Gastrocnemius medialis (tissue), 4 donors: ENCODE data around the gene MCM3AP. TPM values are rescaled to one million over a fixed set of nuclear protein-coding genes. Genes with fewer than 3 reads are reported as not detected.
A peak's percentile ranks its signal among the peaks of the same experiment; 100 is the strongest.

Experiments used
- ATAC-seq, 2 donors: fragments of 150-250 bp; one replicate each; pipeline ENCODE4 v1.9.1; 2016
- DNase-seq, 2 donors: peaks; one replicate each; pipeline ENCODE4 v3.0.0-alpha.2; 2019
- H3K27ac ChIP-seq, 4 donors: fragments of 200-600 bp; sonication (generic); 1 replicate in 1 of 4; 2 replicates in 3 of 4; pipeline ENCODE4 v1.5.1; 2016 to 2018; ENCODE audit warnings: mild to moderate bottlenecking in 2 of 4, moderate library complexity in 1 of 4
- H3K27me3 ChIP-seq, 3 donors: fragments of 200-600 bp; sonication (generic) in 2 of 3; 1 replicate in 1 of 3; 2 replicates in 2 of 3; pipeline versions ENCODE4 v1.5.1 to v1.6.0; 2016 to 2019; ENCODE audit warnings: mild to moderate bottlenecking in 1 of 3, moderate library complexity in 1 of 3
- H3K36me3 ChIP-seq, 2 donors: fragments of 200-600 bp; sonication (generic) in 1 of 2; one replicate each; pipeline ENCODE4 v1.5.1; 2017 to 2018
- H3K4me1 ChIP-seq, 2 donors: fragments of 200-600 bp; sonication (generic) in 1 of 2; one replicate each; pipeline ENCODE4 v1.5.1; 2016 to 2017; ENCODE audit warnings: mild to moderate bottlenecking in 2 of 2
- H3K4me3 ChIP-seq, 4 donors: fragments of 200-600 bp; sonication (generic) in 3 of 4; 1 replicate in 1 of 4; 2 replicates in 3 of 4; pipeline ENCODE4 v1.5.1; 2016 to 2019; ENCODE audit warnings: mild to moderate bottlenecking in 2 of 4
- H3K9me3 ChIP-seq, 3 donors: fragments of 200-600 bp; sonication (generic) in 2 of 3; 1 replicate in 1 of 3; 2 replicates in 2 of 3; pipeline ENCODE4 v1.5.1; 2016 to 2019
- POLR2A ChIP-seq, 2 donors: fragments of 450-650 bp; IDR thresholded peaks; one replicate each; pipeline ENCODE4 v1.6.1; 2017; ENCODE audit warnings: antibody characterized with exemption in 2 of 2, mild to moderate bottlenecking in 2 of 2, moderate library complexity in 2 of 2
- in situ Hi-C, 4 donors: fragments of 200-750 bp; cut with MboI; loops; one replicate each; pipeline versions ENCODE4 v1.15.0 to v1.8.0; 2017; ENCODE audit warnings: low sequenced_read_pairs in 4 of 4
- intact Hi-C: fragments of 100-400 bp; cut with DNase I; formaldehyde crosslinking; loops from one replicate; pipeline ENCODE4 v1.15.1; 2023; ENCODE audit warnings: low total_unique reads
- total RNA-seq, 4 donors: library from RNA; depleted of rRNA; stranded (reverse); fragments of >200 nt; gene quantifications; one replicate each; pipeline versions ENCODE4 v1.1.0 to v1.2.3, GENCODE V29; 2016
- TF ChIP-seq, protein P1 (sequence below), 5 experiments: fragments of 450-650 bp in 3 of 5; fragments of 200-600 bp in 2 of 5; sonication (generic) in 2 of 5; IDR thresholded peaks in 4 of 5; conservative IDR thresholded peaks in 1 of 5; 1 replicate in 4 of 5; 2 replicates in 1 of 5; pipeline ENCODE4 v1.5.1; 2016 to 2019; ENCODE audit warnings: antibody characterized with exemption in 5 of 5, mild to moderate bottlenecking in 3 of 5, moderate library complexity in 3 of 5

Gene MCM3AP
- total RNA-seq, 4 donors from 2014 or later: 52.1 to 155 (median 83.2) TPM

- intact Hi-C loops (no loop called here), in situ Hi-C loops (no loop called here)
- Histone ChIP-seq H3K9me3 (no peaks in the 10 kb centered on the region), H3K27ac (no peak overlapping the region), H3K36me3 (peaks cover 0 to 60% of the 10 kb centered on the region in 2 donors), H3K4me3 (no peak overlapping the region), H3K27me3 (no peaks in the 10 kb centered on the region), H3K4me1 (no peaks in the 10 kb centered on the region)
- TF ChIP-seq POLR2A (IDR thresholded peaks at IDR 0.05): no peak
- TF ChIP-seq, protein P1, sequence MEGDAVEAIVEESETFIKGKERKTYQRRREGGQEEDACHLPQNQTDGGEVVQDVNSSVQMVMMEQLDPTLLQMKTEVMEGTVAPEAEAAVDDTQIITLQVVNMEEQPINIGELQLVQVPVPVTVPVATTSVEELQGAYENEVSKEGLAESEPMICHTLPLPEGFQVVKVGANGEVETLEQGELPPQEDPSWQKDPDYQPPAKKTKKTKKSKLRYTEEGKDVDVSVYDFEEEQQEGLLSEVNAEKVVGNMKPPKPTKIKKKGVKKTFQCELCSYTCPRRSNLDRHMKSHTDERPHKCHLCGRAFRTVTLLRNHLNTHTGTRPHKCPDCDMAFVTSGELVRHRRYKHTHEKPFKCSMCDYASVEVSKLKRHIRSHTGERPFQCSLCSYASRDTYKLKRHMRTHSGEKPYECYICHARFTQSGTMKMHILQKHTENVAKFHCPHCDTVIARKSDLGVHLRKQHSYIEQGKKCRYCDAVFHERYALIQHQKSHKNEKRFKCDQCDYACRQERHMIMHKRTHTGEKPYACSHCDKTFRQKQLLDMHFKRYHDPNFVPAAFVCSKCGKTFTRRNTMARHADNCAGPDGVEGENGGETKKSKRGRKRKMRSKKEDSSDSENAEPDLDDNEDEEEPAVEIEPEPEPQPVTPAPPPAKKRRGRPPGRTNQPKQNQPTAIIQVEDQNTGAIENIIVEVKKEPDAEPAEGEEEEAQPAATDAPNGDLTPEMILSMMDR (IDR thresholded peaks at IDR 0.05 in 4 of 5, conservative IDR thresholded peaks at IDR 0.05 in 1 of 5): no peak
- DNase-seq: no peak
- ATAC-seq: no peak
These were observed 79.0 kb downstream of the MCM3AP start for GRCh38 chr21:46206163-46207005.

DNA sequence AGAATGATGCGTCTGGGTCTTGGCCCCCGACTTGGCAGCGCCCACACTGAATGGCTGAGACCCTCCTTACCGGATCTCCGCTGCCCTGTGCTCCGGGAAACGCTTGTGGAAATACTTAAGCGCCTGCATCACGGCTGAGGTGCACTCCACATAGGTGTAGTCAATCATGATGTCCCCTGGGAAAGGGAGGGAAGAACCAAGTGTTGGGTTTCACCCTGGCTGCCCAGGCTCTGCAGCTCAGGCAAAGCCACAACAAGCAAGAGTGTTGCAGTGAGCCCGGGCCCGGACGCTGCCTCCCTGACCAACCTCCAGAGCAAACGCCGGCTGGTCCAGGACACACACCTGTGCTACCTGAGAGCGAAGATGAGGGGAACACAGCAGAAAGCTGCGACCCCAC lies 79.6 kb downstream of the MCM3AP start:
- Histone ChIP-seq H3K27ac (no peak overlapping the region), H3K4me3 (no peak overlapping the region), H3K9me3 (no peaks in the 10 kb centered on the region), H3K27me3 (no peaks in the 10 kb centered on the region), H3K4me1 (no peaks in the 10 kb centered on the region), H3K36me3 (peaks cover 0 to 59% of the 10 kb centered on the region in 2 donors)
- TF ChIP-seq, protein P1 (IDR thresholded peaks at IDR 0.05 in 4 of 5, conservative IDR thresholded peaks at IDR 0.05 in 1 of 5): no peak
- no peak for TF ChIP-seq POLR2A (IDR thresholded peaks at IDR 0.05)
- DNase-seq (peak in 1 of 2 donors; percentile 8), ATAC-seq (no peak)
- intact Hi-C loops: no loop called here
- in situ Hi-C loops: no loop called here

DNA sequence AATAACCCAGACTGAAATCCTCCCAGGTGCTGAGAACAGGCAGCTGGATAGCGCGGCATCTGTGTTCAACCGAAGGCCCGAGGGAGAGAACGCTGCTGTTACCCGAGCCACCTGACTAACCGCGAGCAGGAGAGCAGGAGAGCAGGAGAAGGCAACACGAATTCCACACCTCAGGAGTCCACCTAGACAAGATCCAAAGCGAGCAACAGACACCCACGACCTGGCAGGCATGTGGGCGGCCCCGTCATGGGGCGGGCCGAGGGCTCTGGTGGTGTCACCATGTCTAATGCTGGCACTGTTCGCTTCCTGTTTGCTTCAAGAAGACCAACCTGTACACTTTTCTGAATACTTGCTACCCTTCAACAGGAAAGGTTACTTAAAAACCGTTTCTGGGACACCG lies 80.2 kb downstream of the MCM3AP start:
- no peak overlapping the region for H3K27ac ChIP-seq
- H3K4me3 ChIP-seq: no peak overlapping the region
- intact Hi-C loops (no loop called here), in situ Hi-C loops (no loop called here)
- peaks cover 0 to 59% of the 10 kb centered on the region in 2 donors for H3K36me3 ChIP-seq
- TF ChIP-seq, protein P1 (IDR thresholded peaks at IDR 0.05 in 4 of 5, conservative IDR thresholded peaks at IDR 0.05 in 1 of 5): no peak
- TF ChIP-seq POLR2A (IDR thresholded peaks at IDR 0.05): no peak
- H3K9me3 ChIP-seq: no peaks in the 10 kb centered on the region
- ATAC-seq (no peak), DNase-seq (peak in 1 of 2 donors; percentile 4)
- H3K27me3 ChIP-seq: no peaks in the 10 kb centered on the region
- no peaks in the 10 kb centered on the region for H3K4me1 ChIP-seq

GRCh38 chr21:46203203-46203600 lies 82.2 kb downstream of the MCM3AP start:
- DNase-seq (no peak), ATAC-seq (no peak)
- H3K36me3 ChIP-seq: peaks cover 3 to 55% of the 10 kb centered on the region in 2 donors
- intact Hi-C loops (no loop called here), in situ Hi-C loops (no loop called here)
- H3K27ac ChIP-seq: peak overlapping the region; percentile 52 to 65 (median 62)
- no peaks in the 10 kb centered on the region for H3K27me3 ChIP-seq
- TF ChIP-seq, protein P1 (IDR thresholded peaks at IDR 0.05 in 4 of 5, conservative IDR thresholded peaks at IDR 0.05 in 1 of 5): no peak
- TF ChIP-seq POLR2A (IDR thresholded peaks at IDR 0.05): no peak
- H3K9me3 ChIP-seq: no peaks in the 10 kb centered on the region
- no peaks in the 10 kb centered on the region for H3K4me1 ChIP-seq
- H3K4me3 ChIP-seq: no peak overlapping the region
